ENCODE data around the gene ADCY3.

DNA sequence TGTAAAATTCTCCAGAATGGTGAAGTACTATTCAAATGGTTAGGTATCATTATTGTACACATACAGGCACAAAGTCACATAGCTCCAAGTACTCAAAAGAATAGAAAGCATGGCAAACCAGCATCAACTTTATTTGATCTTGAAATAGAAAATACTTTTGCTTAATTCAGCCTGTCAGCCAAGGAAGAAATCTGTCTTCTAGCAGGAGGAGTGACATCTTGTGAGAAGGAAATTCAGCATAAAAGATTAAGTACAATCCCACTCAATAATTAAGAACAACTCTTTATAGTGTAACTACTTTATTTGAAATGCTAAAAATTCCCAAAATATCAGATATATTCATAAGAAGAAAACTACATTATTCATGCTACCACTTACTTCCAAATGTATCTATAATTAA, 35.9 kb upstream of the ADCY3 start:
- TF ChIP-seq, protein P1, sequence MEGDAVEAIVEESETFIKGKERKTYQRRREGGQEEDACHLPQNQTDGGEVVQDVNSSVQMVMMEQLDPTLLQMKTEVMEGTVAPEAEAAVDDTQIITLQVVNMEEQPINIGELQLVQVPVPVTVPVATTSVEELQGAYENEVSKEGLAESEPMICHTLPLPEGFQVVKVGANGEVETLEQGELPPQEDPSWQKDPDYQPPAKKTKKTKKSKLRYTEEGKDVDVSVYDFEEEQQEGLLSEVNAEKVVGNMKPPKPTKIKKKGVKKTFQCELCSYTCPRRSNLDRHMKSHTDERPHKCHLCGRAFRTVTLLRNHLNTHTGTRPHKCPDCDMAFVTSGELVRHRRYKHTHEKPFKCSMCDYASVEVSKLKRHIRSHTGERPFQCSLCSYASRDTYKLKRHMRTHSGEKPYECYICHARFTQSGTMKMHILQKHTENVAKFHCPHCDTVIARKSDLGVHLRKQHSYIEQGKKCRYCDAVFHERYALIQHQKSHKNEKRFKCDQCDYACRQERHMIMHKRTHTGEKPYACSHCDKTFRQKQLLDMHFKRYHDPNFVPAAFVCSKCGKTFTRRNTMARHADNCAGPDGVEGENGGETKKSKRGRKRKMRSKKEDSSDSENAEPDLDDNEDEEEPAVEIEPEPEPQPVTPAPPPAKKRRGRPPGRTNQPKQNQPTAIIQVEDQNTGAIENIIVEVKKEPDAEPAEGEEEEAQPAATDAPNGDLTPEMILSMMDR (IDR thresholded peaks at IDR 0.05), result no peak
- TF ChIP-seq POLR2A (IDR thresholded peaks at IDR 0.05), result no peak

Data from adrenal gland (tissue), 5 donors.